Fibroblast of the aortic adventitia (primary cell): ENCODE data around the gene ENPP7. TPM values are rescaled to one million over a fixed set of nuclear protein-coding genes. Genes with fewer than 3 reads are reported as not detected.

Experiments
- DNase-seq: peaks from one replicate; pipeline ENCODE4 v3.0.0-alpha.2; 2010; ENCODE audit warnings: low read depth
- H3K4me3 ChIP-seq: 2 replicates; pipeline ENCODE4 v1.5.1; 2011; ENCODE audit warnings: low read depth, mild to moderate bottlenecking, control low read depth, low read length, moderate library complexity
- total RNA-seq: library from RNA; depleted of rRNA; stranded (reverse); fragments of >200 nt; gene quantifications from 2 replicates; pipeline ENCODE4 v1.2.3, GENCODE V29; 2012; ENCODE audit warnings: low replicate concordance
- TF ChIP-seq, protein P1 (sequence below): IDR thresholded peaks from 2 replicates; pipeline ENCODE4 v1.5.1; 2011; ENCODE audit warnings: mild to moderate bottlenecking, low read length, control low read depth, inconsistent platforms; ENCODE audit not compliant: insufficient read depth

The ENPP7 gene, protein sequence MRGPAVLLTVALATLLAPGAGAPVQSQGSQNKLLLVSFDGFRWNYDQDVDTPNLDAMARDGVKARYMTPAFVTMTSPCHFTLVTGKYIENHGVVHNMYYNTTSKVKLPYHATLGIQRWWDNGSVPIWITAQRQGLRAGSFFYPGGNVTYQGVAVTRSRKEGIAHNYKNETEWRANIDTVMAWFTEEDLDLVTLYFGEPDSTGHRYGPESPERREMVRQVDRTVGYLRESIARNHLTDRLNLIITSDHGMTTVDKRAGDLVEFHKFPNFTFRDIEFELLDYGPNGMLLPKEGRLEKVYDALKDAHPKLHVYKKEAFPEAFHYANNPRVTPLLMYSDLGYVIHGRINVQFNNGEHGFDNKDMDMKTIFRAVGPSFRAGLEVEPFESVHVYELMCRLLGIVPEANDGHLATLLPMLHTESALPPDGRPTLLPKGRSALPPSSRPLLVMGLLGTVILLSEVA
- total RNA-seq, result not detected in 2 replicates

DNA sequence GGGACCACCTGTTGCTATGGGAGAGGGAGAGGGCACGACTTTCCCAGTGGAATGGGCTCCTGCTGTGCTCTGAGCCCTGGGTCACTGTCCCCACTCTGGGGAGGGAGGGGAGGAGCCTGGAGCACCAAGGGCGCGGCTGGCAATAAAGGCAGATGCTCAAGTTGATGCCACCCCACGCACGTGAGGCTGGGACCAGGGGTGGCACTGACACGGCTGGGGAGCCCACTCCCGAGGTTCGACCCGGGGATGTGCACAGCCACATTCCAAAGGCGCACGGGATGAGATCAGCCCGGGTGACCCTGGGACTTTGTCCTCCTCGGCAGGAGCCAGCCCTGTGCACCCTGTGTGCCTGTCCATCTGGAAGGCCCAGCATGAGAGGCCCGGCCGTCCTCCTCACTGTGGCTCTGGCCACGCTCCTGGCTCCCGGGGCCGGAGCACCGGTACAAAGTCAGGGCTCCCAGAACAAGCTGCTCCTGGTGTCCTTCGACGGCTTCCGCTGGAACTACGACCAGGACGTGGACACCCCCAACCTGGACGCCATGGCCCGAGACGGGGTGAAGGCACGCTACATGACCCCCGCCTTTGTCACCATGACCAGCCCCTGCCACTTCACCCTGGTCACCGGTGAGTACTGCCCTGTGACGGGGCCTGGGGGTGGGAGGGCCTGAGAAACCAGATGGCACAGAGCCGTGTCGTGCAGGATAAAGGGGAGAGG, at the start of gene ENPP7:
Gene ENPP7, plus strand, starts transcription at position 175 of the 715 bp plus-strand sequence. Its CDS starts 197 bp downstream, at position 372.
- no peak within 1 kb of the TSS for H3K4me3 ChIP-seq
- no peak for DNase-seq
- TF ChIP-seq, protein P1, sequence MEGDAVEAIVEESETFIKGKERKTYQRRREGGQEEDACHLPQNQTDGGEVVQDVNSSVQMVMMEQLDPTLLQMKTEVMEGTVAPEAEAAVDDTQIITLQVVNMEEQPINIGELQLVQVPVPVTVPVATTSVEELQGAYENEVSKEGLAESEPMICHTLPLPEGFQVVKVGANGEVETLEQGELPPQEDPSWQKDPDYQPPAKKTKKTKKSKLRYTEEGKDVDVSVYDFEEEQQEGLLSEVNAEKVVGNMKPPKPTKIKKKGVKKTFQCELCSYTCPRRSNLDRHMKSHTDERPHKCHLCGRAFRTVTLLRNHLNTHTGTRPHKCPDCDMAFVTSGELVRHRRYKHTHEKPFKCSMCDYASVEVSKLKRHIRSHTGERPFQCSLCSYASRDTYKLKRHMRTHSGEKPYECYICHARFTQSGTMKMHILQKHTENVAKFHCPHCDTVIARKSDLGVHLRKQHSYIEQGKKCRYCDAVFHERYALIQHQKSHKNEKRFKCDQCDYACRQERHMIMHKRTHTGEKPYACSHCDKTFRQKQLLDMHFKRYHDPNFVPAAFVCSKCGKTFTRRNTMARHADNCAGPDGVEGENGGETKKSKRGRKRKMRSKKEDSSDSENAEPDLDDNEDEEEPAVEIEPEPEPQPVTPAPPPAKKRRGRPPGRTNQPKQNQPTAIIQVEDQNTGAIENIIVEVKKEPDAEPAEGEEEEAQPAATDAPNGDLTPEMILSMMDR, result no peak

DNA sequence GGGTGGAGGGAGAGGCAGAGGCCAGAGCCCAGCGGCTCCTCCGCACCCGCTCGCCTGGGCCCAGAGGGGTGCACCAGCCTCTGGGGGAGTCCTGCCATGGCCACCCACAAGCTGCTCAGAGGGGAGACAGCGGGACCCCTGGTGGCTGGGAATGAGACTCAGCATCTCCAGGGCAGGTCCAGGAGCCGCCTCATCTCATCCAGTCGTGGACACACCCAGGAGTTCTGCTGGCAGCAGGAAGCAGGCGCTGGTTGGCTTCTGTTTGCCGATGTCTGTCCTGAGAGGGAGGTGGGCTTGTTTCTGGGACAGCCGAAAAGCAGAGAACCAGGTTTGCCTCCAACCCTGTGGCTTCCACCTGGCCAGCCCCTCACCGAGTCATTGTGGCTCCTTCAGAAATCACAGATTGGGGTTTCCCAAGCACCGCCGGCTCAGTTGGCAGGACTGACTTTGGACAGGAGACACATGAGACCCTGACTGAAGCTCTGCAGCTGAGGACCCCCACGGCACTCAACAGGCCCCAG, 49.6 kb upstream of the ENPP7 start:
- H3K4me3 ChIP-seq, result no peak overlapping the region
- no peak for DNase-seq
- TF ChIP-seq, protein P1, result no peak

DNA sequence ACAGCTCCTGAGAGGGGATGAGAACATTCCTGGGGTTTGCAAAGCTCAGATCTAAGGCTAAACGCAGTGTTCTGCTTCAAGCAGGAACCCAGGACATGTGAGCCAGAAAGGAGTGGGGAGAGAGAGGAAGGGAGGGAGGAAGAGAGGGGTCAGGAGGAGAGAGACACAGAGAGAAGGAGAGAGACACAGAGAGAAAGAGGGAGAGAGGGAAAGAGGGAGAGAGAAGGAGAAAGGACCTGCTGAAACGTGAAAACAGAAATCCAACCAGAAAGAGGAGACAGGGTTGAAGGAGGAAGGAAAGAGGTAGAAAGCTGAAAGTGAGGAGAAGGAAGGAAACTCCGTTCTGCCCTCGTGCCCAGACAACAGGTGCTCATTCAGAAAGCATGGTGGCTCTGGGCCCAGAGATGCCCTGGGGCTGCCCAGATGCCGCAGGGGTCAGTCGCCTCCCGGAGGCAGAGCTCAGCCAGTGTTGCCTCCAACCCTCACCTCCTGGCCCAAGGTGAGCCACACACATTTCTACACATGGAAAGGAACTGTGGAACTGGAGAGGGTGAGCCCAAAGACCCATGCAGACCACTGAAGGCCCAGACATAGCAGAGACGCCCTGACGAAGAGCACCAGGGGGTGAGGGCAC, 49.0 kb upstream of the ENPP7 start:
- no peak overlapping the region for H3K4me3 ChIP-seq
- TF ChIP-seq, protein P1, result no peak
- DNase-seq, result no peak

DNA sequence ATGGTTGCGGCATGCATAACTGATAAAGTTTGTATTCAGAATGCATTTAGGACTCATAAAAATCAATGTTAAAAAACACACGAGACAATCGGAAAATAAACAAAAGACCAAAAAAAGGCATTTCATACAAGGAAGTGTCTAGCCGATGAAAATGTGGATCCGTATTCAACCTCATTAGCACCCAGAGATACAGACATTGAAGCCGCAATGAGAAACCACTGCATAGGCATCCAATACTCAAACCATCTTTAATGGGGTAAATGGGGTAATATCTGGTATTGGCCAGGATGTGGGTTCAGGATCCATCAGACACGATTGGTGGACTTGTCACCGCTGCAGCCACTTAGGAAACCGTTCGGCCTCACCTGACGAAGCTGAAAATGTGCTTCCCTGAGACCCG, 47.4 kb upstream of the ENPP7 start:
- H3K4me3 ChIP-seq, result no peak overlapping the region
- DNase-seq, result no peak
- TF ChIP-seq, protein P1, result no peak

DNA sequence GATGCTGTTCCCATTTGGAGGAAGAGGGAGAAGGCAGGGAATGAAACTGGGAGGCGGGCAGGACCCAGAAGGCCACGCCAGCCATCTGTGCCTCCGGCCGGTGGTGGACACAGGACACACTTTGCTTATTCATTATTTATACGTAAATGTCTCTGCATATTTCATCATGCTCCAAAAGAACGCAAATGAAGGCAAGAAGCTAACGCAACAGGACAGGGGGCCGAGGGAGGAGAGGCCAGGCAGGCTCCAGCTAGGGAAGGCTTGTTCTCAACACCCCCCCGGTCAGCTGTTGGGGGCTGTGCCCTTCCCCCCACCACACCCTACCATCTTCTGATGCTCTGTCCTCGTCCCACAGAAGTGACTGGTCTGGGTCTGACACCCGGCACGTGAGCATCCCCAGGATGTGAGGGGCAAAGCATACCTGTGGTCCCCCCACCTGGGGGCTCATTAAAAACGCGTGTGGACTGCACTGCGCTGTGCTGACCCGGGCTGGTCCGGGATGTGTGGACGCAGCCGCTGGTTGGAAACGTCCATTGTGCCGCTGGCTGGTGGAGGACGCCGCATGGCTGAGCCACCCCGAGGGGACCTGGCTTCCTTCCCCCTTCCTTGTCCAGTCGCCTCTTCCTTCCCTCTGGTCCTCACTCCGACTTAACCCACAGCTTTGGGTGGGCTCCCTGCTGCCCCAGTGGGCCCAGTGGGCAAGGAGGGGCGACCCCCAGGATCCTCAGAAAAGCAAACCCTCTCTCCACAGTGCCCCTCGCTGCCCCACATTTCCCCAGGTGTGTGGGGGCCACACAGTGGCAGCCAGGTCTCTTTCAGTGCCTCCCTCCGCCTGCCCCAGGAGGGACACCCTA, 46.4 kb upstream of the ENPP7 start:
- TF ChIP-seq, protein P1, result no peak
- H3K4me3 ChIP-seq, result no peak overlapping the region
- DNase-seq, result peak; percentile 9

DNA sequence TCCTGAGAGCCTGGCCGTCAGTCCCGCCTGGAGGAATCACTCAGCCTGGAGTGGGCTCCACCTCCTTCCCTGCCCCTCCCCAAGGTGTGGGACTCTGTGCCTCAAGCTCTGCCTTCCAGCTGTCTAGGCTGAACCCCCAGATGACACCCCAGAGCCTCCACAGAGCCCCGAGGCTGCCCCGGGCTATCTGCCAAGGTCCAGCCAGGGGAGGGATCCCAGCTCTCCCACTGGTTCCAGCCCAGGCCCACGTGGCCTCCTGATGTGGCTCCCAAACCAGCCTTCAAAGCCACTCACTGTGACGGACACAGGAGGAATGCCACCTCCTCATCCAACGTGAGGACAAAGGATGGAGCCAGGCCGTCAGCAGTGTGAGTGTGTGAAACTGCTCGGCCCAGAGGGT, 45.6 kb upstream of the ENPP7 start:
- TF ChIP-seq, protein P1, result no peak
- DNase-seq, result no peak
- no peak overlapping the region for H3K4me3 ChIP-seq
